Heart left ventricle (tissue), 13 donors: ENCODE results near the gene MUL1.

Experiments used
- CTCF ChIP-seq, 12 donors: fragments of 200-600 bp; sonication (generic) in 4 of 12; IDR thresholded peaks; one replicate each; pipeline versions ENCODE4 v1.5.0 to v1.8.0; 2018 to 2022; ENCODE audit warnings: antibody characterized with exemption in 12 of 12, mild to moderate bottlenecking in 5 of 12
- POLR2A ChIP-seq, 2 donors: fragments of 450-650 bp; IDR thresholded peaks; one replicate each; pipeline ENCODE4 v1.6.1; 2017; ENCODE audit warnings: antibody characterized with exemption in 2 of 2, mild to moderate bottlenecking in 2 of 2, moderate library complexity in 2 of 2
- donor health status: ischemic (EF 13 %, LVEDD 7.1; RV severe dilation, severe dysfunction).
- donor health status: DM: no; HTN: yes; CAD: no.
- donor health status: DM: no; HTN: no; CAD: no.
- donor health status: ischemic (EF 25% LVEDD 6.9; RV normal size, moderate dysfunction).
- donor health status: ischemic (EF 25% LVEDD 5.7; RV mildly dilated, moderate dysfunction).
- donor health status: ischemic (EF 35%, LVEDD 5.7; RV mildly dilated, moderate dysfunction).
- donor health status: nonischemic (EF 11% LVEDD 7.7; RV severe dilation, severe dysfunction).
- donor health status: DM: yes; HTN: yes; CAD: no.
- donor health status: PGD.
- donor health status: ischemic (EF 29% LVEDD 5.4; RV normal size, mild dysfunction).
- donor health status: nonischemic (EF 23%, LVEDD 6.1; RV moderate dilation, normal function).

GRCh38 chr1:20530306-20530705 is 22.4 kb upstream of the MUL1 start:
- no peak for TF ChIP-seq CTCF (IDR thresholded peaks at IDR 0.05)
- no peak for TF ChIP-seq POLR2A (IDR thresholded peaks at IDR 0.05)
